ENCODE measurements around the gene PFDN1. TPM values are rescaled to one million over a fixed set of nuclear protein-coding genes. Genes with fewer than 3 reads are reported as not detected.

Gene PFDN1
- total and polyA plus RNA-seq, 10 of the 15 experiments (the other 5 are each of a cell fraction or from before 2014, with no cell fraction given): 62.9 to 193 (median 102) TPM

DNA sequence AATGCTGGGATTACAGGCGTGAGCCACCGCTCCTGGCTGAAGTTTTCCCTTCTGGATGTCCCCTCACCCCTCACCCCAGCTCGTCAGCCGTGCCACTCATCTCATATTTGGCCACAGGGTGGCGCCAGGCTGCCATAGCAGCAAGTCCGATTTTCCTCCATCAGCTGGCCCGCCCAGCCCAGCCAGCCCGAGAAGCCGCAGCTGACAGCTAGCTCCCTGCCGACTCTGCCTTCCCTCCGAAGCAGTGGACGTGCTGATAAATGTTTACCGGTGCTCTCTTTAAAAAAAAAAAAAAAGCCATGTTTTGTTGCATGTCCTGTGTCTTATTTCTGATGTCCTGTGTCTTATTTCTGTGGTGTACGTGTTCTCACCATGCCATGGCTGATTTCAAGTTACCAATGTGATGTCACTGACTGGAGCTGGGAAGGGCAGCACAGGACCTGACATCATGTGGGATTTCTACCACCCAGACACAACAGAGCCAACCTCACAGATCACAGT lies 58.3 kb downstream of the PFDN1 start:
- ChIA-PET POLR2A (interaction anchor here (0.6 to 1.5 kb wide), 9 partner anchors 12 to 474 kb away, joined by 3 to 8 read pairs (median 3); partner anchors contain the start of gene HBEGF), CTCF (interaction anchor here (0.6 to 18.8 kb wide), 53 partner anchors 9 to 478 kb away, joined by 3 to 774 read pairs (median 5); partner anchors contain the start of genes CYSTM1, HBEGF, PFDN1 and SLC4A9), SMC1A (ENCODE audit: uncharacterized antibody, unreplicated experiment) (interaction anchor here (0.7 to 14.6 kb wide), 31 partner anchors 8 to 481 kb away, joined by 3 to 345 read pairs (median 4); partner anchors contain the start of genes HBEGF, SLC4A9 and TMCO6), RAD21 (ENCODE audit: unreplicated experiment) (interaction anchor here (0.7 to 7.7 kb wide), 36 partner anchors 8 to 481 kb away, joined by 3 to 131 read pairs (median 4); partner anchors contain the start of genes HBEGF and PFDN1)
- H3K4me3 ChIP-seq: no peak overlapping the region
- DNase-seq (ENCODE audit: low read depth, low spot score): no peak
- H3K79me2 ChIP-seq (ENCODE audit: control insufficient read depth, insufficient read depth, low read length): no peaks in the 10 kb centered on the region; the same call in 1 of the 2 replicates
- ATAC-seq: peak; percentile 92
- H3K27ac ChIP-seq (ENCODE audit: control insufficient read depth, insufficient read depth): no peak overlapping the region
- no TSS peak for BruUV-seq (replicated peaks)
- 23% methylated on average over 14 of the region's 14 CpGs for WGBS (ENCODE audit: insufficient coverage, insufficient replicate concordance, low lambda C conversion rate, missing lambda C conversion rate)
- no peak for FAIRE-seq
- H3K9ac ChIP-seq (ENCODE audit: control insufficient read depth, insufficient read depth, low read length): no peak overlapping the region
- intact Hi-C loops (cut with micrococcal nuclease; ENCODE audit: unreplicated experiment): loop anchor here (1.0 to 5.0 kb wide), 3 partner anchors 107 to 468 kb away; no protein-coding TSS in a partner anchor
- H4K20me1 ChIP-seq (ENCODE audit: control insufficient read depth, insufficient read depth): no peaks in the 10 kb centered on the region; the same call in 1 of the 2 replicates
- peaks cover 6 to 20% of the 10 kb centered on the region in 2 experiments; a peak in 3 of 4 replicates for H3K36me3 ChIP-seq (ENCODE audit: control insufficient read depth in 2 of 2, insufficient read depth in 2 of 2, low read length in 1 of 2)
- in situ Hi-C loops (cut with MboI): loop anchor here (5.0 to 25.0 kb wide), 3 partner anchors 118 to 793 kb away; partner anchors contain the start of gene SLC4A9
- H3K9me3 ChIP-seq (replicated peaks; ENCODE audit: control insufficient read depth, insufficient read depth, low read length): no peaks in the 10 kb centered on the region
- H3K4me1 ChIP-seq (ENCODE audit: control insufficient read depth, insufficient read depth, low read length): peaks cover 4% of the 10 kb centered on the region; the same call in 1 of the 2 replicates
- no peaks in the 10 kb centered on the region for H3K27me3 ChIP-seq (replicated peaks in 1 of 2; ENCODE audit: control insufficient read depth in 2 of 2, insufficient read depth in 2 of 2, low read length in 1 of 2)
- no peak overlapping the region for H3K4me2 ChIP-seq (ENCODE audit: control insufficient read depth, insufficient read depth)
- H2AFZ ChIP-seq (ENCODE audit: control insufficient read depth, low read depth, low read length): no peak overlapping the region
- TF ChIP-seq CREM (IDR thresholded peaks at IDR 0.05; ENCODE audit: low read depth) (peak; percentile 9; the same call in 1 of the 2 replicates), EZH2 (IDR thresholded peaks at IDR 0.05; ENCODE audit: borderline replicate concordance, control insufficient read depth, low read depth, low read length) (no peak), RAD21 (IDR thresholded peaks at IDR 0.05; ENCODE audit: insufficient read depth, low read depth, low read length) (peak; percentile 84), POLR2AphosphoS5 (IDR thresholded peaks at IDR 0.05; ENCODE audit: low read length) (no peak), YY1 (IDR thresholded peaks at IDR 0.05; ENCODE audit: low read depth, low read length) (peak; percentile 82), CHD1 (IDR thresholded peaks at IDR 0.05; ENCODE audit: low read depth, low read length) (no peak), RELA (IDR thresholded peaks at IDR 0.05; ENCODE audit: borderline replicate concordance, partially characterized antibody) (no peak), IKZF2 (IDR thresholded peaks at IDR 0.05) (0 out of 4 replicates have a peak, but pooled peaks have one; percentile 7 to 19), EP300 (IDR thresholded peaks at IDR 0.05; ENCODE audit: borderline replicate concordance in 1 of 2, control insufficient read depth in 1 of 2, low read depth in 2 of 2, low read length in 2 of 2) (no peak), TCF7 (IDR thresholded peaks at IDR 0.05; ENCODE audit: borderline replicate concordance) (no peak), RB1 (IDR thresholded peaks at IDR 0.05; ENCODE audit: borderline replicate concordance) (0 out of 2 replicates have a peak, but pooled peaks have one; percentile 24), MEF2A (IDR thresholded peaks at IDR 0.05; ENCODE audit: insufficient read depth, low read depth, low read length) (no peak), NR2C2 (IDR thresholded peaks at IDR 0.05; ENCODE audit: borderline replicate concordance, control insufficient read depth, insufficient read length, low read depth) (no peak), SMC3 (IDR thresholded peaks at IDR 0.05; ENCODE audit: borderline replicate concordance, low read length) (peak; percentile 88), SIX5 (IDR thresholded peaks at IDR 0.05; ENCODE audit: low read depth, low read length, severe bottlenecking) (no peak), MTA2 (IDR thresholded peaks at IDR 0.05; ENCODE audit: low read depth) (0 out of 2 replicates have a peak, but pooled peaks have one; percentile 13)
- TF ChIP-seq, protein P1, sequence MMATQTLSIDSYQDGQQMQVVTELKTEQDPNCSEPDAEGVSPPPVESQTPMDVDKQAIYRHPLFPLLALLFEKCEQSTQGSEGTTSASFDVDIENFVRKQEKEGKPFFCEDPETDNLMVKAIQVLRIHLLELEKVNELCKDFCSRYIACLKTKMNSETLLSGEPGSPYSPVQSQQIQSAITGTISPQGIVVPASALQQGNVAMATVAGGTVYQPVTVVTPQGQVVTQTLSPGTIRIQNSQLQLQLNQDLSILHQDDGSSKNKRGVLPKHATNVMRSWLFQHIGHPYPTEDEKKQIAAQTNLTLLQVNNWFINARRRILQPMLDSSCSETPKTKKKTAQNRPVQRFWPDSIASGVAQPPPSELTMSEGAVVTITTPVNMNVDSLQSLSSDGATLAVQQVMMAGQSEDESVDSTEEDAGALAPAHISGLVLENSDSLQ (IDR thresholded peaks at IDR 0.05): peak; percentile 73
- TF ChIP-seq, protein P2, sequence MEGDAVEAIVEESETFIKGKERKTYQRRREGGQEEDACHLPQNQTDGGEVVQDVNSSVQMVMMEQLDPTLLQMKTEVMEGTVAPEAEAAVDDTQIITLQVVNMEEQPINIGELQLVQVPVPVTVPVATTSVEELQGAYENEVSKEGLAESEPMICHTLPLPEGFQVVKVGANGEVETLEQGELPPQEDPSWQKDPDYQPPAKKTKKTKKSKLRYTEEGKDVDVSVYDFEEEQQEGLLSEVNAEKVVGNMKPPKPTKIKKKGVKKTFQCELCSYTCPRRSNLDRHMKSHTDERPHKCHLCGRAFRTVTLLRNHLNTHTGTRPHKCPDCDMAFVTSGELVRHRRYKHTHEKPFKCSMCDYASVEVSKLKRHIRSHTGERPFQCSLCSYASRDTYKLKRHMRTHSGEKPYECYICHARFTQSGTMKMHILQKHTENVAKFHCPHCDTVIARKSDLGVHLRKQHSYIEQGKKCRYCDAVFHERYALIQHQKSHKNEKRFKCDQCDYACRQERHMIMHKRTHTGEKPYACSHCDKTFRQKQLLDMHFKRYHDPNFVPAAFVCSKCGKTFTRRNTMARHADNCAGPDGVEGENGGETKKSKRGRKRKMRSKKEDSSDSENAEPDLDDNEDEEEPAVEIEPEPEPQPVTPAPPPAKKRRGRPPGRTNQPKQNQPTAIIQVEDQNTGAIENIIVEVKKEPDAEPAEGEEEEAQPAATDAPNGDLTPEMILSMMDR (IDR thresholded peaks at IDR 0.05 in 2 of 3, conservative IDR thresholded peaks at IDR 0.05 in 1 of 3; ENCODE audit: control insufficient read depth in 2 of 3, extremely low read depth in 1 of 3, insufficient read depth in 1 of 3, low read depth in 3 of 3, low read length in 3 of 3): peak; percentile 70 to 90 (median 85); a peak in 5 of 6 replicates
- TF ChIP-seq, protein P3, sequence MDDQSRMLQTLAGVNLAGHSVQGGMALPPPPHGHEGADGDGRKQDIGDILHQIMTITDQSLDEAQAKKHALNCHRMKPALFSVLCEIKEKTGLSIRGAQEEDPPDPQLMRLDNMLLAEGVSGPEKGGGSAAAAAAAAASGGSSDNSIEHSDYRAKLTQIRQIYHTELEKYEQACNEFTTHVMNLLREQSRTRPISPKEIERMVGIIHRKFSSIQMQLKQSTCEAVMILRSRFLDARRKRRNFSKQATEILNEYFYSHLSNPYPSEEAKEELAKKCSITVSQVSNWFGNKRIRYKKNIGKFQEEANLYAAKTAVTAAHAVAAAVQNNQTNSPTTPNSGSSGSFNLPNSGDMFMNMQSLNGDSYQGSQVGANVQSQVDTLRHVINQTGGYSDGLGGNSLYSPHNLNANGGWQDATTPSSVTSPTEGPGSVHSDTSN (IDR thresholded peaks at IDR 0.05; ENCODE audit: insufficient replicate concordance, low read depth, low read length): peak; percentile 53
